SK-N-SH (cell line): ENCODE data around the gene PROSER2.

Experiments
- CTCF ChIP-seq: fragments of 200-600 bp; sonication (generic); IDR thresholded peaks from 2 replicates; pipeline ENCODE4 v1.6.1; 2017; ENCODE audit warnings: antibody characterized with exemption, mild to moderate bottlenecking, moderate library complexity
- FOXJ3 ChIP-seq: sonication (generic); formaldehyde crosslinking; IDR thresholded peaks from 2 replicates; pipeline ENCODE4 v1.5.1; 2020; ENCODE audit warnings: mild to moderate bottlenecking, missing genetic modification reagents
- RCOR1 ChIP-seq: fragments of 150-350 bp; IDR thresholded peaks from 2 replicates; pipeline ENCODE4 v1.6.1; 2017; ENCODE audit warnings: antibody characterized with exemption, low read length

GRCh38 chr10:11901036-11901301 is 77.8 kb downstream of the PROSER2 start:
- TF ChIP-seq RCOR1 (no peak), FOXJ3 (CRISPR knock-in tag) (no peak), CTCF (no peak)
